ENCODE data around the gene HES1. TPM values are rescaled to one million over a fixed set of nuclear protein-coding genes. Genes with fewer than 3 reads are reported as not detected.

The HES1 gene
- total and polyA plus RNA-seq, 2 experiments from 2014 or later = 42.7 to 60.8 TPM

DNA sequence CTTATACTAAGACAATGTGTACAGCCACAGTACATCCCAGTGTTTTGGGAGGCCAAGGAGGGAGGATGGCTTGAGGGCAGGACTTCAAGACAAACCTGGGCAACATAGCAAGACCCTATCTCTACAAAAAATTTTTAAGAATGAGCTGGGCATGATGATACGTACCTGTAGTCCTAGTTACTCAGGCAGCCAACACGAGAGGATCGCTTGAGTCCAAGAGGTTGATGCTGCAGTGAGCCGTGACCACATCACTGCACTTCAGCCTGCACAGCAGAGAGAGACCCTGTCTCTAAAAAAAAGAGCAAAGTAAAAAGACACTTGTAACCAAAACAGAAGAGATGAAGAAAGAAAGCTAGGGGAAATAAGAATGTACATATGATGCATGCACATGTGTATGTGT, 38.5 kb downstream of the HES1 start:
- H3K4me3 Mint-ChIP-seq = no peak overlapping the region
- ATAC-seq (no peak), DNase-seq (ENCODE audit: low spot score) (no peak)
- H3K4me1 Mint-ChIP-seq = peaks cover 30% of the 10 kb centered on the region
- H3K4me2 ChIP-seq = no peak overlapping the region
- H3K27ac ChIP-seq (ENCODE audit: low read depth) = no peak overlapping the region
- no peaks in the 10 kb centered on the region for H4K20me1 ChIP-seq (replicated peaks; ENCODE audit: insufficient read depth)
- H3K9me3 Mint-ChIP-seq = no peaks in the 10 kb centered on the region
- peaks cover 18% of the 10 kb centered on the region for H3K4me1 ChIP-seq (ENCODE audit: insufficient read depth)
- H3K27me3 ChIP-seq (ENCODE audit: insufficient read depth) = no peaks in the 10 kb centered on the region
- H3K27me3 Mint-ChIP-seq (ENCODE audit: insufficient read depth, low read depth, poor library complexity) = peaks cover 3% of the 10 kb centered on the region
- no peaks in the 10 kb centered on the region for H3K36me3 Mint-ChIP-seq (ENCODE audit: low read depth)
- 0 out of 2 replicates have a peak, but pooled peaks cover 5% of the 10 kb centered on the region for H3K9me2 ChIP-seq (ENCODE audit: insufficient read depth)
- no peaks in the 10 kb centered on the region for H3F3A ChIP-seq (replicated peaks; ENCODE audit: low read depth)
- H3K79me2 ChIP-seq (replicated peaks; ENCODE audit: insufficient read depth) = no peaks in the 10 kb centered on the region
- no peak overlapping the region for H3K27ac Mint-ChIP-seq
- no peak overlapping the region for H2AFZ ChIP-seq
- H3K4me3 ChIP-seq = no peak overlapping the region
- H3K36me3 ChIP-seq (ENCODE audit: insufficient read depth) = no peaks in the 10 kb centered on the region
- TF ChIP-seq, protein P1, sequence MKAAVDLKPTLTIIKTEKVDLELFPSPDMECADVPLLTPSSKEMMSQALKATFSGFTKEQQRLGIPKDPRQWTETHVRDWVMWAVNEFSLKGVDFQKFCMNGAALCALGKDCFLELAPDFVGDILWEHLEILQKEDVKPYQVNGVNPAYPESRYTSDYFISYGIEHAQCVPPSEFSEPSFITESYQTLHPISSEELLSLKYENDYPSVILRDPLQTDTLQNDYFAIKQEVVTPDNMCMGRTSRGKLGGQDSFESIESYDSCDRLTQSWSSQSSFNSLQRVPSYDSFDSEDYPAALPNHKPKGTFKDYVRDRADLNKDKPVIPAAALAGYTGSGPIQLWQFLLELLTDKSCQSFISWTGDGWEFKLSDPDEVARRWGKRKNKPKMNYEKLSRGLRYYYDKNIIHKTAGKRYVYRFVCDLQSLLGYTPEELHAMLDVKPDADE (IDR thresholded peaks at IDR 0.05) = no peak
- TF ChIP-seq EZH2 (IDR thresholded peaks at IDR 0.05; ENCODE audit: low read depth, unreplicated experiment) (no peak), ZNF331 (CRISPR knock-in tag; IDR thresholded peaks at IDR 0.05; ENCODE audit: low read depth) (no peak), STAT1 (IDR thresholded peaks at IDR 0.05; ENCODE audit: unreplicated experiment) (no peak), POLR2AphosphoS5 (IDR thresholded peaks at IDR 0.05; ENCODE audit: low read depth) (no peak), NANOG (IDR thresholded peaks at IDR 0.05; ENCODE audit: borderline replicate concordance) (no peak), EZH2phosphoT487 (IDR thresholded peaks at IDR 0.05; ENCODE audit: unreplicated experiment) (no peak), CREB1 (CRISPR knock-in tag; IDR thresholded peaks at IDR 0.05; ENCODE audit: low read depth) (no peak), JUNB (IDR thresholded peaks at IDR 0.05; ENCODE audit: unreplicated experiment) (no peak), ZNF114 (CRISPR knock-in tag; IDR thresholded peaks at IDR 0.05) (no peak)
- TF ChIP-seq, protein P2, sequence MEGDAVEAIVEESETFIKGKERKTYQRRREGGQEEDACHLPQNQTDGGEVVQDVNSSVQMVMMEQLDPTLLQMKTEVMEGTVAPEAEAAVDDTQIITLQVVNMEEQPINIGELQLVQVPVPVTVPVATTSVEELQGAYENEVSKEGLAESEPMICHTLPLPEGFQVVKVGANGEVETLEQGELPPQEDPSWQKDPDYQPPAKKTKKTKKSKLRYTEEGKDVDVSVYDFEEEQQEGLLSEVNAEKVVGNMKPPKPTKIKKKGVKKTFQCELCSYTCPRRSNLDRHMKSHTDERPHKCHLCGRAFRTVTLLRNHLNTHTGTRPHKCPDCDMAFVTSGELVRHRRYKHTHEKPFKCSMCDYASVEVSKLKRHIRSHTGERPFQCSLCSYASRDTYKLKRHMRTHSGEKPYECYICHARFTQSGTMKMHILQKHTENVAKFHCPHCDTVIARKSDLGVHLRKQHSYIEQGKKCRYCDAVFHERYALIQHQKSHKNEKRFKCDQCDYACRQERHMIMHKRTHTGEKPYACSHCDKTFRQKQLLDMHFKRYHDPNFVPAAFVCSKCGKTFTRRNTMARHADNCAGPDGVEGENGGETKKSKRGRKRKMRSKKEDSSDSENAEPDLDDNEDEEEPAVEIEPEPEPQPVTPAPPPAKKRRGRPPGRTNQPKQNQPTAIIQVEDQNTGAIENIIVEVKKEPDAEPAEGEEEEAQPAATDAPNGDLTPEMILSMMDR (conservative IDR thresholded peaks at IDR 0.05; ENCODE audit: low read depth in 2 of 2) = no peak
- TF ChIP-seq, protein P3, sequence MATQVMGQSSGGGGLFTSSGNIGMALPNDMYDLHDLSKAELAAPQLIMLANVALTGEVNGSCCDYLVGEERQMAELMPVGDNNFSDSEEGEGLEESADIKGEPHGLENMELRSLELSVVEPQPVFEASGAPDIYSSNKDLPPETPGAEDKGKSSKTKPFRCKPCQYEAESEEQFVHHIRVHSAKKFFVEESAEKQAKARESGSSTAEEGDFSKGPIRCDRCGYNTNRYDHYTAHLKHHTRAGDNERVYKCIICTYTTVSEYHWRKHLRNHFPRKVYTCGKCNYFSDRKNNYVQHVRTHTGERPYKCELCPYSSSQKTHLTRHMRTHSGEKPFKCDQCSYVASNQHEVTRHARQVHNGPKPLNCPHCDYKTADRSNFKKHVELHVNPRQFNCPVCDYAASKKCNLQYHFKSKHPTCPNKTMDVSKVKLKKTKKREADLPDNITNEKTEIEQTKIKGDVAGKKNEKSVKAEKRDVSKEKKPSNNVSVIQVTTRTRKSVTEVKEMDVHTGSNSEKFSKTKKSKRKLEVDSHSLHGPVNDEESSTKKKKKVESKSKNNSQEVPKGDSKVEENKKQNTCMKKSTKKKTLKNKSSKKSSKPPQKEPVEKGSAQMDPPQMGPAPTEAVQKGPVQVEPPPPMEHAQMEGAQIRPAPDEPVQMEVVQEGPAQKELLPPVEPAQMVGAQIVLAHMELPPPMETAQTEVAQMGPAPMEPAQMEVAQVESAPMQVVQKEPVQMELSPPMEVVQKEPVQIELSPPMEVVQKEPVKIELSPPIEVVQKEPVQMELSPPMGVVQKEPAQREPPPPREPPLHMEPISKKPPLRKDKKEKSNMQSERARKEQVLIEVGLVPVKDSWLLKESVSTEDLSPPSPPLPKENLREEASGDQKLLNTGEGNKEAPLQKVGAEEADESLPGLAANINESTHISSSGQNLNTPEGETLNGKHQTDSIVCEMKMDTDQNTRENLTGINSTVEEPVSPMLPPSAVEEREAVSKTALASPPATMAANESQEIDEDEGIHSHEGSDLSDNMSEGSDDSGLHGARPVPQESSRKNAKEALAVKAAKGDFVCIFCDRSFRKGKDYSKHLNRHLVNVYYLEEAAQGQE (IDR thresholded peaks at IDR 0.05; ENCODE audit: unreplicated experiment) = no peak
- TF ChIP-seq, protein P4, sequence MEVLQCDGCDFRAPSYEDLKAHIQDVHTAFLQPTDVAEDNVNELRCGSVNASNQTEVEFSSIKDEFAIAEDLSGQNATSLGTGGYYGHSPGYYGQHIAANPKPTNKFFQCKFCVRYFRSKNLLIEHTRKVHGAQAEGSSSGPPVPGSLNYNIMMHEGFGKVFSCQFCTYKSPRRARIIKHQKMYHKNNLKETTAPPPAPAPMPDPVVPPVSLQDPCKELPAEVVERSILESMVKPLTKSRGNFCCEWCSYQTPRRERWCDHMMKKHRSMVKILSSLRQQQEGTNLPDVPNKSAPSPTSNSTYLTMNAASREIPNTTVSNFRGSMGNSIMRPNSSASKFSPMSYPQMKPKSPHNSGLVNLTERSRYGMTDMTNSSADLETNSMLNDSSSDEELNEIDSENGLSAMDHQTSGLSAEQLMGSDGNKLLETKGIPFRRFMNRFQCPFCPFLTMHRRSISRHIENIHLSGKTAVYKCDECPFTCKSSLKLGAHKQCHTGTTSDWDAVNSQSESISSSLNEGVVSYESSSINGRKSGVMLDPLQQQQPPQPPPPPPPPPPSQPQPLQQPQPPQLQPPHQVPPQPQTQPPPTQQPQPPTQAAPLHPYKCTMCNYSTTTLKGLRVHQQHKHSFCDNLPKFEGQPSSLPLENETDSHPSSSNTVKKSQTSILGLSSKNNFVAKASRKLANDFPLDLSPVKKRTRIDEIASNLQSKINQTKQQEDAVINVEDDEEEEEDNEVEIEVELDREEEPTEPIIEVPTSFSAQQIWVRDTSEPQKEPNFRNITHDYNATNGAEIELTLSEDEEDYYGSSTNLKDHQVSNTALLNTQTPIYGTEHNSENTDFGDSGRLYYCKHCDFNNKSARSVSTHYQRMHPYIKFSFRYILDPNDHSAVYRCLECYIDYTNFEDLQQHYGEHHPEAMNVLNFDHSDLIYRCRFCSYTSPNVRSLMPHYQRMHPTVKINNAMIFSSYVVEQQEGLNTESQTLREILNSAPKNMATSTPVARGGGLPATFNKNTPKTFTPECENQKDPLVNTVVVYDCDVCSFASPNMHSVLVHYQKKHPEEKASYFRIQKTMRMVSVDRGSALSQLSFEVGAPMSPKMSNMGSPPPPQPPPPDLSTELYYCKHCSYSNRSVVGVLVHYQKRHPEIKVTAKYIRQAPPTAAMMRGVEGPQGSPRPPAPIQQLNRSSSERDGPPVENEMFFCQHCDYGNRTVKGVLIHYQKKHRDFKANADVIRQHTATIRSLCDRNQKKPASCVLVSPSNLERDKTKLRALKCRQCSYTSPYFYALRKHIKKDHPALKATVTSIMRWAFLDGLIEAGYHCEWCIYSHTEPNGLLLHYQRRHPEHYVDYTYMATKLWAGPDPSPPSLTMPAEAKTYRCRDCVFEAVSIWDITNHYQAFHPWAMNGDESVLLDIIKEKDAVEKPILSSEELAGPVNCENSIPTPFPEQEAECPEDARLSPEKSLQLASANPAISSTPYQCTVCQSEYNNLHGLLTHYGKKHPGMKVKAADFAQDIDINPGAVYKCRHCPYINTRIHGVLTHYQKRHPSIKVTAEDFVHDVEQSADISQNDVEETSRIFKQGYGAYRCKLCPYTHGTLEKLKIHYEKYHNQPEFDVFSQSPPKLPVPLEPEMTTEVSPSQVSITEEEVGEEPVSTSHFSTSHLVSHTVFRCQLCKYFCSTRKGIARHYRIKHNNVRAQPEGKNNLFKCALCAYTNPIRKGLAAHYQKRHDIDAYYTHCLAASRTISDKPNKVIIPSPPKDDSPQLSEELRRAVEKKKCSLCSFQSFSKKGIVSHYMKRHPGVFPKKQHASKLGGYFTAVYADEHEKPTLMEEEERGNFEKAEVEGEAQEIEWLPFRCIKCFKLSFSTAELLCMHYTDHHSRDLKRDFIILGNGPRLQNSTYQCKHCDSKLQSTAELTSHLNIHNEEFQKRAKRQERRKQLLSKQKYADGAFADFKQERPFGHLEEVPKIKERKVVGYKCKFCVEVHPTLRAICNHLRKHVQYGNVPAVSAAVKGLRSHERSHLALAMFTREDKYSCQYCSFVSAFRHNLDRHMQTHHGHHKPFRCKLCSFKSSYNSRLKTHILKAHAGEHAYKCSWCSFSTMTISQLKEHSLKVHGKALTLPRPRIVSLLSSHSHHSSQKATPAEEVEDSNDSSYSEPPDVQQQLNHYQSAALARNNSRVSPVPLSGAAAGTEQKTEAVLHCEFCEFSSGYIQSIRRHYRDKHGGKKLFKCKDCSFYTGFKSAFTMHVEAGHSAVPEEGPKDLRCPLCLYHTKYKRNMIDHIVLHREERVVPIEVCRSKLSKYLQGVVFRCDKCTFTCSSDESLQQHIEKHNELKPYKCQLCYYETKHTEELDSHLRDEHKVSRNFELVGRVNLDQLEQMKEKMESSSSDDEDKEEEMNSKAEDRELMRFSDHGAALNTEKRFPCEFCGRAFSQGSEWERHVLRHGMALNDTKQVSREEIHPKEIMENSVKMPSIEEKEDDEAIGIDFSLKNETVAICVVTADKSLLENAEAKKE (CRISPR knock-in tag; IDR thresholded peaks at IDR 0.05) = no peak
